ENCODE measurements around the gene UVRAG. TPM values are rescaled to one million over a fixed set of nuclear protein-coding genes. Genes with fewer than 3 reads are reported as not detected.
"Not testable (repeated sequence)": the region's sequence is repeated elsewhere in the genome, so short reads cannot be mapped to it uniquely, and the experiment has no call there.

Gene UVRAG
- total RNA-seq, 1 donor from 2014 or later, result 8.8 TPM

DNA sequence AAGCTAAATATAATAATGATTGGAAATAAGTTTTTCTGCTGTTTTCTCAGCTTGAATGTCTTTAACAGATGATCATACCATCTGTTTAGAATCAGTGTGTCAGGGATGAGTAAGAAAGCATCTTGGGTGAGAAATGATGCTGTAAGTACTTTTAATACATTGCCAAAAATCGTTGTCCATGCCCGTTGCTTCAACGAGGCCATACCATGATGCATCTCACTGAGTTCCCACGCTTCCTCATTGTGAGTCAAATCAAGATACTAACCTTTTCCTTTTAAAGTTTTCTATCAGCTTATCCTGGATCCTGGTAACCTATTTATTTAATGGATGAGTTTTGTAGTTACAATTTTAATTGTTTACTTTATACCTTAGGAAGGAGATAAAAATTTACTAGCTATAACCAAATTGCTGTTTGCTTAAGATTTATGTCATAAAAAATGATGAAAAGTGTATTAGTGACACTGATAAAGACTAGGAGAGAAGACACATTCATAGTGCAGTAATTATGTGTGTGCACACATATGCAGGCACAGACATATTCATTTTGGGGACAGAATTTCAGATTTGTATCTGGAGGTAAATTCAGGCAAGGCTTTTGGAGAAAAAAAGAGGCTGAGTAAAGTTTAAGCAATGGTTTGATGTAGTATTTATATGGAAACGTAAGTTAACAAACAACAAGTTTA lies 154.8 kb downstream of the UVRAG start:
- no peak for ATAC-seq

GRCh38 chr11:75973710-75974109 lies 158.7 kb downstream of the UVRAG start:
- ATAC-seq, result not testable (repeated sequence)

DNA sequence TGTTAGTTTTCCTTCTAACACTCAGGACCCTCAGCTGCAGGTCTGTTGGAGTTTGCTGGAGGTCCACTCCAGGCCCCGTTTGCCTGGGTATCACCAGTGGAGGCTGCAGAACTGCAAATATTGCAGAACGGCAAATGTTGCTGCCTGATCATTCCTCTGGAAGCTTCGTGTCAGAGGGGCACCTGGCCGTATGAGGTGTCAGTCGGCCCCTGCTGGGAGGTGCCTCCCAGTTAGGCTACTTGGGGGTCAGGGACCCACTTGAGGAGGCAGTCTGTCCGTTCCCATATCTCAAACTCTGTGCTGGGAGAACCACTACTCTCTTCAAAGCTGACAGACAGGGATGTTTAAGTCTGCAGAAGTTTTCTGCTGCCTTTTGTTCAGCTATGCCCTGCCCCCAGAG lies 164.1 kb downstream of the UVRAG start:
- not testable (repeated sequence) for ATAC-seq

GRCh38 chr11:75979479-75980027 lies 164.5 kb downstream of the UVRAG start:
- not testable (repeated sequence) for ATAC-seq

GRCh38 chr11:75980031-75980430 lies 165.0 kb downstream of the UVRAG start:
- no peak for ATAC-seq

DNA sequence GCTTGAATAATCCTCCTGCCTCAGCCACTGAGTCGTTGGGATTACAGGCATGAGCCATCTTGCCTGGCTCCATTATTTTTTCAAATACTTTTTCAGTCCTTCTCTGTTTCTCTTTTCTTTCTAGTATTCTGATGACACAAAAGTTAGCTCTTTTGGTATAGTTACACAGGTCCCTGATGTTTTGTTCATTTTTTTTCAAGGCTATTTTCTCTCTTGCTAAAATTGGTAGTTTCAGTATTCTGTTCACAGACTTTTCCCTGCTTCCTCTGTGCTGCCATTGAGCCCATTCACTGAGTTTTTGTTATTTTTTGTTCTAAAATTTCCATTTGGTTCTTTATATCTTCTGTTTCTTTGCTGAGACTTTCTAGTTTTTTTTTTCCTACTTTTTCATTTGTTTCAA lies 166.5 kb downstream of the UVRAG start:
- ATAC-seq, result no peak

- no peak for ATAC-seq
Observed at GRCh38 chr11:75982309-75982708, 167.3 kb downstream of the UVRAG start.

DNA sequence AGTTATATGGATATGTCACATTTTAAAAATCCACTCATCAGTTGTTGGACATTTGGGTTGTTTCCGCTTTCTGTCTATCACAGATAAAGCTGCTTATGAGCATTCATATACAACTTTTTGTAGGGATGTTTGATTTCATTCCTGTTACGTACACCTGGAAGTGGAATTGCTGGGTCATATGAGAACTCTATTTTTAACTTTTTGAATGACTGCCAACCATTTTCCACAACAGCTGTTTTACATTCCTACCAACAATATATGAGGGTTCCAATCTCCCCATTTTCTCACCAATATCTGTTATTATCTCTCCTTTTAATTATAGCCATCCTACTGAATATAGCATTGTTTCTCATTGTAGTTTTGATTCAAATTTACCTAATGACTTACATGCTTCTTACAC lies 172.0 kb downstream of the UVRAG start:
- no peak for ATAC-seq

DNA sequence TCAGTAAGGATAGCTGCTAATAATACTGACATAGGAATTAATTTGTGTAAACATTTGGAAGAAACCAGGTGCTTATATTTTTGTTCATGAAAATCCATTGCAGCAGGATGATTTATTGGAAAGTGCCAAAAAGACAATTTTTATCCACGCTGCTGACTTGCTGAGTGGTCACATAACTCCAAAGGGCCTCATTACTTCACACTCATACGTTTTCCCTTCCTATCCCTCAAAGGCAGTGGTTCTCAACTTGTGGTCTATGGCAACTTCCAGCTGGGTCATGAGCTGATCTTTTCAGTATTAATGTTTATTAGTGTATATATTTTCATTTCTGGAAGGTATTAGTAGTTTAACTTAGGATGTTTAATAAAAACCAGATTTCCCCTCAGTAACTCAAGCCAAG lies 178.1 kb downstream of the UVRAG start:
- no peak for ATAC-seq

DNA sequence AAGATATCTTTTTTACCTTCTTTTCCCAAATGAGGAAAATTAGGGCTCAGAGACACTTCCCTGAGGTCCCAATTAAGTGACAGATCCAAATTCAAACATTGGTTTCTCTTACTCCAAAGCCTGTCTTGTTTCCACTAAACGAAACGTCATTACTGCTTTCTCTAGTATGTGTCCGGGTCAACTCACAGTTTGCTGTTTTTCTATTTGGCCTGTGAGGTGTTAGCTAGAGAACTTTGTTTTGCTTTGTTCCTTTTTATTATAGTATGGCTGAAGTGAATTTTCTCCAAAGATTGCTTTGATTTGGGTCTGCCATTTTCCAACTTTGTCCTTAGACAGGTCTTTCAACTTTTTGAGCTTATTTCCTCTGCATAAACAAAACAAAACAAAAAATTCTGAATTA lies 179.6 kb downstream of the UVRAG start:
- ATAC-seq, result no peak

GRCh38 chr11:75996523-75997442 lies 181.8 kb downstream of the UVRAG start:
- ATAC-seq, result no peak

DNA sequence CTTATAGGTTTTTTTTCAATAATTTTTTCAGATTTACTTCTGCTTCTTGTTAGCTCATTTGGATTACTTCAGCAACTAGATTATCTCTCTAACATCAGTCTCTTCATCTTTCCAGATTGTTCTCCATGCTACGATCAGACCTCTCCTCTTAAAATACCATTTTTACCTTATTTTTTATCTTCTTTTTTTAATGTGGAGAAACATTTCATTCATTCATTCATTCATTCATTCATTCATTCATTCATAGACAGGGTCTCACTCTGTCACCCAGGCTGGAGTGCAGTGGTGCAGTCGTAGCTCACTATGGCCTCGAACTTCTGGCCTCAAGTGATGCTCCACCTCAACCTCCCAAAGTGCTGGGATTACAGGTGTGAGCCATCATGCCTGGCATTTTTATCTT lies 189.4 kb downstream of the UVRAG start:
- ATAC-seq, result no peak

DNA sequence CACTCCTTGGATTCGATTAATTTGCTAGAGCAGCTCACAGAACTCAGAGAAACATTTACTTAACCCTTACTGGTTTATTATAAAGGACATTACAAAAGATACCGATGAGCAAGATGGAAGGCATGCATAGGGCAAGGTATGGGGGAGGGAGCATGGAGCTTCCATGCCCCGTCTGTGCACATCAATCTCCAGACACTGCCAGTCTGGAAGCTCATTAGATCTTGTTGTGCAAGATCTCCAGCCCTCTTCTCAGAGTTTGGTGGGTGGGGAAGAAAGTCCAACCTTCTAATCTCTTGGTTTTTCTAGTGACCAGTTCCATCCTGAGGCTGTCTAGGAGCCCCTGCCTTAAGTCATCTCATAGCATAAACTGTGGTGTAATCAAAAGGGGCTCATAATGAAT lies 190.7 kb downstream of the UVRAG start:
- no peak for ATAC-seq

GRCh38 chr11:76007166-76007565 lies 192.2 kb downstream of the UVRAG start:
- ATAC-seq, result no peak

DNA sequence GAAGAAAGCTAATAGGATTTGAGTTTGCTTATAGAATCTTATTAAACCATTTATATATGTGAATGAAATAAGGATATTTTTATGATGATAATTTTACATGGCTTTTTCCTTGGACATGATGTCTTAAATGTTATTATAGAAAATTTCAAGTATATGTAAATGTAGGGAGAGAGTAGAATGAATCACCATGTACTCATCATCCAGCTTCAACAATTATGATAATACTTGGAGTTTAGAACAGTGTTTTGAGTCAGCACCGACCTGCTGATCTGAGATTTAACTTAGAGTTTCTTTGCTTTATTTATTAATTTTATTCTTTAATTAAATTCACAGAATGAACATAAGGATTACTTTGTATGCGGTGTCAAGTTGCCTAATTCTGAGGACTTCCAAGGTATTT lies 193.5 kb downstream of the UVRAG start:
- no peak for ATAC-seq

- no peak for ATAC-seq
Observed at GRCh38 chr11:76010051-76010450, 195.0 kb downstream of the UVRAG start.

DNA sequence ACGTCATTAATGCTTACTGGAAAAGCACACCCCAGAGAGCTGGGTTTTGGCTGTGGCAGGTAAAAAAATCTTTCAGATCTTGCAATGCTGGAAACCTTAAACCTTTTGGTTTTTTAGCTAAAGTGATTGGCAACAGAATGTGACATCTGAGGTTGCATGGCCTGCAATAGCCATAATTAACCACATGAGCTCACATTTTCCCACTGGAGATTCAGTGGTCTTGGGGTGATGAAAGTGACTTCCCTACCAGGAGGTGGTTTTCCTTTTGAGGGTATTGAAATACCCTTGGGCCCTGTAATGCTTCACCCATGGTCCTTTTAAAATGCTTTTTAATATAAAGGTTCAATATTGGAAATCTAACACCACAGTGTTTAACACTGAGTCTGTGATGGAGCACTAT lies 198.5 kb downstream of the UVRAG start:
- no peak for ATAC-seq

DNA sequence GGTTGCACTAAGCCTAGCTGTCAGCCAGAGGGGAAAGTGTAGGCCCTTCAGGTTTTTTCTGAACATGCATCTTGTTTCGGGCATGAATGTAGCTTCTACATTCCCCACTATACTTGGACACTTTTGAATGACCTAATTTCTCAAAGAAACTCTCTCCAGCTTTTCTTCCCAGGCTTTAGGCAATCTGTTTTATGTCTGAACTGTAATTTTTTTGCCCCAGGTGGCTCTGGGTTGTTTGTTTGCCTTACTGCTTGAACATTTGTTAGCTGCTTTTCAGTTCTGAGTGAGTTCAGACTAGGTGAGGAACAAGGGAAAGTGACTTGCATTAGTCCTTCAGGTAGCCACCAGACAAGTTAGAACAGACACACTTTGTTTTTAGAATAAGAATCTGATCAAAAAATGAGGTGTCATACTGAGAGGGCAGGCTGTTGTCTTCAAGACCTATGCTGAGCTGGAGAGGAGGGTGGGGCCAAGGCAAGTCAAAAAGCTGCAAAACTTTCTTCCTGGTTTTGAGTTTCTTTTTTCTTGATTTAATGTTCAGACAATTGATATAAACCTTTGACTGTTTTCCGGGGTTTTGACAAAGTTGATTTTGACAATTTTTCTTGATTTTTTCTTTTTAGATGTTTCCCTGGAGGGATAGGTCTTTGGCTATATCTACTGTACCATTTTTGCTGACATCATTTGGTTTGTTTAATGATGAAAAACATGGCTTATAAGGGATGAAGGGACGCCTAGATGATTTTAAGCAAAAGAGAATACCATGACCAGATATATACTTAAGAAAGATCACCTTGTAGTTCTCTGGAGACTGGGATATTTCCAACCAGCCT lies 208.4 kb downstream of the UVRAG start:
- peak; percentile 77 for ATAC-seq

DNA sequence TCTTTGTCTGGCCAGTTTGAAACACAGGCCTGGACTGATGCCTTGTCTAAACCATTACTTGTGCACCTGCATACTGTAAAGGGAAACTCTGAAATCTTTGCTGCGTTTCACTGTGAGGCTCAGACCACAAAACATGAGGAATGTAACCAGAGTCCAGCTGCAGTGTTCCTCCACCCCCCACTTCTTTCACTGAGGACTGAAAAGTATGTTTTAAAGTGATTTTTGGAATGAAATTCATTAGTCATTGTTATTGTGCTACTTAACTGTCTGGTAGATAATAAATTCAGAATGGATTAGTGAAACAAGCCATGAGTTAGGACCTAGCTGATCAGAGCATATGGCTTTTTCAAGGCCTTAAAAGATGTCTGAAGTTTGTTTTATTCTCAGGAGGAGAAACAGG lies 210.1 kb downstream of the UVRAG start:
- no peak for ATAC-seq

- ATAC-seq, result no peak
Observed at GRCh38 chr11:76025817-76026216, 210.8 kb downstream of the UVRAG start.

- ATAC-seq, result no peak
Observed at GRCh38 chr11:76026281-76026680, 211.3 kb downstream of the UVRAG start.

DNA sequence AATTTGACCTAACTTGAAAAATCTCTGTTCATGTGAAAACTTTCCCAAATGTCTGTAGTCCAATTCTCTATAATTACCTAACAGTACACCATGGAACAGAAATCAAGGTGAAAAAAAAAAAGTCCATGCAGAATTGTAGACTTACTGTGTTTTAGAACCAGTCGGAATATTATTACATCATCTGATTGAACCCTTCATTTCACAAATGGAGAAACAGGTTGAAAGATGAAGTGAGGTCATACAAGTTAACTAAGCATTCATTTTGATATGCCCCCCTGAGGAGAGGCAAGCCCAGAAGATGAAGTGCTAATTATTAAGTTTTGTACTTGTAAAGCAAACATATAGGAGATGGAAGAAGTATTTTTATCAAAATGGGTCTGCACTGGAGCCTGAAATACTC lies 211.9 kb downstream of the UVRAG start:
- ATAC-seq, result no peak

DNA sequence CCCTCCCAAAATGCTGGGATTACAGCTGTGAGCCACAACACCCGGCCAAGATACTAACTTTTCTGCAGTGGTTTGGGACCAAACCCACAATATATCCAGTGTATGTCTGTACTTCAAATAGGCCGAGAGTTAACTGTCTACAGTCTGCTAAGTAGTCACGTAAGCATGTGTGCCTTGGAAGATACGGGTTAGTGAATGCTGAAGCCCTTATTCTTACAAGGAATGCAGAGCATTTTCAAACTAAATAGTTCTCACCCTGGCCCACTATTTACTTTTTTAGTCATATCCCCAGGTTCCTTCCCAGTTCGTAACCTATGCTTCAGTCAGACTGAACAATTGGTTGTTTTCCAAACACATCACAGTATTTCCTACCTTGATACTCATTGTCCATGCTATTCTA lies 215.3 kb downstream of the UVRAG start:
- ATAC-seq, result no peak
